Breast epithelium (tissue), 4 donors: ENCODE data around the gene GADL1. TPM values are rescaled to one million over a fixed set of nuclear protein-coding genes. Genes with fewer than 3 reads are reported as not detected.

ENCODE experiments used
- DNase-seq, 2 donors: peaks; one replicate each; pipeline ENCODE4 v3.0.0-alpha.2; 2019; ENCODE audit warnings: low spot score in 2 of 2
- H3K27ac ChIP-seq, 2 donors: fragments of 200-600 bp; sonication (generic) in 1 of 2; one replicate each; pipeline ENCODE4 v1.5.1; 2016 to 2019; ENCODE audit warnings: mild to moderate bottlenecking in 1 of 2
- H3K27me3 ChIP-seq, 2 donors: fragments of 200-600 bp; sonication (generic) in 1 of 2; one replicate each; pipeline versions ENCODE4 v1.5.1 to v1.6.0; 2017 to 2019; ENCODE audit warnings: control low read depth in 1 of 2, mild to moderate bottlenecking in 1 of 2
- H3K36me3 ChIP-seq: fragments of 200-600 bp; one replicate; pipeline ENCODE4 v1.5.1; 2019
- H3K4me1 ChIP-seq, 2 donors: fragments of 200-600 bp; sonication (generic); one replicate each; pipeline ENCODE4 v1.5.1; 2016 to 2019; ENCODE audit warnings: control low read depth in 1 of 2
- H3K4me3 ChIP-seq, 3 donors: fragments of 200-600 bp; sonication (generic); 1 replicate in 2 of 3; 2 replicates in 1 of 3; pipeline ENCODE4 v1.5.1; 2016 to 2019; ENCODE audit warnings: mild to moderate bottlenecking in 3 of 3, moderate library complexity in 2 of 3
- H3K9me3 ChIP-seq, 2 donors: fragments of 200-600 bp; sonication (generic) in 1 of 2; one replicate each; pipeline ENCODE4 v1.5.1; 2016 to 2019; ENCODE audit warnings: control low read depth in 1 of 2
- POLR2A ChIP-seq: fragments of 450-650 bp; IDR thresholded peaks from one replicate; pipeline ENCODE4 v1.6.1; 2016; ENCODE audit warnings: antibody characterized with exemption, mild to moderate bottlenecking, moderate library complexity
- POLR2AphosphoS5 ChIP-seq, 3 donors: sonication (generic); formaldehyde crosslinking; IDR thresholded peaks; one replicate each; pipeline ENCODE4 v1.6.1; 2017; ENCODE audit warnings: antibody characterized with exemption in 3 of 3
- intact Hi-C: fragments of 100-400 bp; cut with DNase I; formaldehyde crosslinking; loops from one replicate; pipeline ENCODE4 v1.15.1; 2023; ENCODE audit warnings: low total_unique reads
- total RNA-seq, 3 donors: library from RNA; depleted of rRNA; stranded (reverse); fragments of >200 nt; gene quantifications; one replicate each; pipeline ENCODE4 v1.1.0, GENCODE V29; 2016
- TF ChIP-seq, protein P1 (sequence below), 3 donors: fragments of 450-650 bp; IDR thresholded peaks; one replicate each; pipeline ENCODE4 v1.5.1; 2016 to 2017; ENCODE audit warnings: antibody characterized with exemption in 3 of 3, mild to moderate bottlenecking in 3 of 3, moderate library complexity in 3 of 3

Gene GADL1
- total RNA-seq, 3 donors from 2014 or later, result not detected

DNA sequence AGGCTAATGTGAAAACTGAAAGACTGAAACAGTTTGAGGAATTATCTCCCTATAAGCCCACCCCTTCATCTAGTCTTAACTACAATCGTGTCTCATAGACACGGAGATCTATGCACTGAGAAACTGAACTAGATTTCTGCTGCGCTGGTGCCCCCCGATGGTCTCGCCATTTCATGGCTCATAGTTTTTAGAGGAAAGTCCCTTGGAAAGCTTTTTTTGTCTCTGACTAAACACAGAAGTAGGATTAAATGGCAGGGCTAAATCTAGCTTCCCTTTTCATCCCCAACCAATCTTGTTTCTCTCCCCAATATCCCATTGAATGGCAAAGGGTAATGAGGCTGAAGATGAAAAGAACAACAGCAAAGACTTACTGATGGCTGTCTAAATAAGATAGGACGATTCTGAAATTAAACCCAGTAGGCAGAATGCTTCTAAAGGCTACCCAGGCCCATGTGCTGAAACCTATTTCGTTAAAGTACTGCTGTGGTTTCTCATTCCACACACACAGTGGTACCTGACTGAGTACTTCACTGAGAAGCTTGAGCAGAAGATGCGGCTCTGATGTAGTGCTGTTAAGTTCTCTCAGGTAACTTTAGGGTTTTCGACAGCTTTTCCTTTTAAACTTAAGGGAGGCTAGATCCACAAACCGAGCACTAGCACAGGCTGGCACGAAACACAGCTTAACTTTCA, 142.7 kb downstream of the GADL1 start:
- intact Hi-C loops, result no loop called here
- H3K27ac ChIP-seq, result no peak overlapping the region
- no peak overlapping the region for H3K4me3 ChIP-seq
- H3K27me3 ChIP-seq, result no peaks in the 10 kb centered on the region
- no peaks in the 10 kb centered on the region for H3K36me3 ChIP-seq
- no peaks in the 10 kb centered on the region for H3K4me1 ChIP-seq
- no peak for DNase-seq
- TF ChIP-seq POLR2AphosphoS5 (IDR thresholded peaks at IDR 0.05) (no peak), POLR2A (no peak)
- TF ChIP-seq, protein P1, sequence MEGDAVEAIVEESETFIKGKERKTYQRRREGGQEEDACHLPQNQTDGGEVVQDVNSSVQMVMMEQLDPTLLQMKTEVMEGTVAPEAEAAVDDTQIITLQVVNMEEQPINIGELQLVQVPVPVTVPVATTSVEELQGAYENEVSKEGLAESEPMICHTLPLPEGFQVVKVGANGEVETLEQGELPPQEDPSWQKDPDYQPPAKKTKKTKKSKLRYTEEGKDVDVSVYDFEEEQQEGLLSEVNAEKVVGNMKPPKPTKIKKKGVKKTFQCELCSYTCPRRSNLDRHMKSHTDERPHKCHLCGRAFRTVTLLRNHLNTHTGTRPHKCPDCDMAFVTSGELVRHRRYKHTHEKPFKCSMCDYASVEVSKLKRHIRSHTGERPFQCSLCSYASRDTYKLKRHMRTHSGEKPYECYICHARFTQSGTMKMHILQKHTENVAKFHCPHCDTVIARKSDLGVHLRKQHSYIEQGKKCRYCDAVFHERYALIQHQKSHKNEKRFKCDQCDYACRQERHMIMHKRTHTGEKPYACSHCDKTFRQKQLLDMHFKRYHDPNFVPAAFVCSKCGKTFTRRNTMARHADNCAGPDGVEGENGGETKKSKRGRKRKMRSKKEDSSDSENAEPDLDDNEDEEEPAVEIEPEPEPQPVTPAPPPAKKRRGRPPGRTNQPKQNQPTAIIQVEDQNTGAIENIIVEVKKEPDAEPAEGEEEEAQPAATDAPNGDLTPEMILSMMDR (IDR thresholded peaks at IDR 0.05), result no peak
- H3K9me3 ChIP-seq, result no peaks in the 10 kb centered on the region

DNA sequence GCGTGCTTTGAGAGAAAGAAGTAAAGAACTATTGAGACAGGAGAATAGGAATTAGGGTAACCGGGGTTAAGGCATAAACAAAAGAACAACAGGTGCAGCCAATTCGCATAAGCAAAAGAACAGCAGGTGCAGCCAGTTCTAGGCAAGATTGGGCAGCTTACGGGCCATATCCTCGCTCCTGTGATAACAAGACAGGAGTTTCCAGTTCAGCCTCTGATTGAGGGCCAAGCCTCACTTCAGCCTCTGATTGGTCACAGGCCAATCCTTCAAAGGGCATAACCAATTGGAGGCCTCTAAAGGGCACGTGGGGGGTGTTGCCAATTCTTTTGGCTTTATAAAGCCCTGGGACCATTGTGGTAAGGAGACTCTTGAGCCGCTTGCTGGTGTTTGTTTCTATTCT, 143.5 kb downstream of the GADL1 start:
- no peak overlapping the region for H3K4me3 ChIP-seq
- no peaks in the 10 kb centered on the region for H3K36me3 ChIP-seq
- no peak for TF ChIP-seq POLR2A
- no peak for TF ChIP-seq POLR2AphosphoS5 (IDR thresholded peaks at IDR 0.05)
- no peak for DNase-seq
- no peaks in the 10 kb centered on the region for H3K4me1 ChIP-seq
- H3K9me3 ChIP-seq, result no peaks in the 10 kb centered on the region
- H3K27me3 ChIP-seq, result no peaks in the 10 kb centered on the region
- intact Hi-C loops, result no loop called here
- no peak overlapping the region for H3K27ac ChIP-seq

DNA sequence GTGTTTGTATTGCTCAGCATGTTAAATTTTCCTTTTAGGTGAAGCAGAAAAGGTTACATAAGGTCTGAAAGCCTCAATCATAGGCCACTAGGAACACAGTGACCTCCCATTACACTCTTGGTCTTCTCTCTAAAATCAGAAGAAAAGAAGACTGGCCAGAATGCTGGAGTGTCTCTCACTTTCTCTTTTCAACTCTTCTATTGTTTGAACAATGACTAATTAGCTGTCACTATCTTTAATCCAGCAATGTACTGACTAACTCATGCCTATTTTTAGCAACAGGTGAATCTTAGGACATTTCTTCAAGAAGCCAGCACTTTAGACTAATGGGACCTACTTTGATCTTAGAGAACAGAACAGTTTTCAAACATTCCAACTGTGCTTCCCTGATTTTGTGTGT, 145.2 kb downstream of the GADL1 start:
- Histone ChIP-seq H3K27me3 (no peaks in the 10 kb centered on the region), H3K4me3 (no peak overlapping the region), H3K27ac (no peak overlapping the region), H3K36me3 (no peaks in the 10 kb centered on the region), H3K9me3 (no peaks in the 10 kb centered on the region), H3K4me1 (no peaks in the 10 kb centered on the region)
- TF ChIP-seq POLR2AphosphoS5 (IDR thresholded peaks at IDR 0.05), result no peak
- no peak for TF ChIP-seq POLR2A
- TF ChIP-seq, protein P1 (IDR thresholded peaks at IDR 0.05), result no peak
- intact Hi-C loops, result no loop called here
- no peak for DNase-seq

DNA sequence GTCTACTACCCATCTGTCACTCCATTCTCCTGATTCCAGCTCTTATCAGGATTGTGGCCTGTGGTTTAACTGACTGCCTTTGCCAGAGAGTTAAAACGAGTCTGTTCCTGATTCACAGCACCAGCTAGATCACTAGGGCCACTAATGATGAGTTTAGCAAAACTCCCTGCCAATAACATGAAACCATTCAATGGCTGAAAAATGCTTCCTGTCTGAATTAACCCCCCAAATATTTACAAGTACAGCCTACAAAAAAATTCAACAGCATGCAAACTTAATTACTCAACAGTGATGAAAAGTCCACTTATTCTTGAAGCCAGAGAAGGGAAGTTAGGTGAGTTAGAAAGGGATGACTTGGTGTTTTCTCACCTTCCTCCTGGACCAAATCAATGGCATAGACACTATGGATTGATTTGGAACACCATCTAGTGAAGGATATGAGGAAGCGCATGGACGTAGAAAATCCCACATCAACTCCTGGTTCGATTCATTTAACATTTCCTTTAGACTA, 146.6 kb downstream of the GADL1 start:
- H3K27ac ChIP-seq, result no peak overlapping the region
- H3K4me3 ChIP-seq, result no peak overlapping the region
- H3K9me3 ChIP-seq, result no peaks in the 10 kb centered on the region
- no peaks in the 10 kb centered on the region for H3K36me3 ChIP-seq
- intact Hi-C loops, result no loop called here
- DNase-seq, result no peak
- TF ChIP-seq, protein P1 (IDR thresholded peaks at IDR 0.05), result peak in 1 of 3 donors; percentile 16
- TF ChIP-seq POLR2AphosphoS5 (IDR thresholded peaks at IDR 0.05) (no peak), POLR2A (no peak)
- no peaks in the 10 kb centered on the region for H3K4me1 ChIP-seq
- H3K27me3 ChIP-seq, result no peaks in the 10 kb centered on the region

DNA sequence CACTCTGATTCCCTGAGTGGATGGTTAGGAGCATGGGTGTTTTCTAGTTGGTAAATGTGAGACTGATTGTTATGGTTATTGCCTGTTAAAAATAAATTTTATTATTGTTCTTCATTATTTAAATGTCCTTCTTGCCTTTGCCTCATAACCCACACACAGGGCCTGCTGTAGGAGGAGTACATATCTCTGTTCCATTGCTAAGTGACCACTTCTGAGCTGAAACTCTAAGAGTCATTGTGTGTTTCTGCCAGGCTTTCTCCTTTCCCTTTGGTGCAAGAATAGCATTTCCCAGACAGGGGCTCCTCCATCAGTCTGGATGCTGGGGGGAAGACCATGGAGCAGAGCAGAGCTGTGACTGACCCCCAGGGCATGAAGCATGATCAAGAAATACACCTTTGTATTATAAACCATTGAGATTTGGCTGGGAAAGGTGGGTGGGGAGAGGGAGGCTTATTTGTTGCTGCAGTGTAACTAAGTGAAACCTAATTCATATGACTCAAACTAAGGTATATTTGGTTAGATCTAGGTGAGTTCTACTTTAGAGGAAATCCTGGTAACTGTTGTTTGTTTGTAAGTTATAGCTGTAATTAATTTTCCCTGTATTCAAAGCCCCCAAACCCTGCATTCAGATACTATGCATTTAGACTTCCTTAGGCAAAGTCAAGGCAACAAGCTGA, 150.7 kb downstream of the GADL1 start:
- no peaks in the 10 kb centered on the region for H3K9me3 ChIP-seq

More for the DNA sequence above, 150.7 kb downstream of the GADL1 start:
- TF ChIP-seq, protein P1 (IDR thresholded peaks at IDR 0.05), result no peak
- no peak for TF ChIP-seq POLR2AphosphoS5 (IDR thresholded peaks at IDR 0.05)
- no peak for TF ChIP-seq POLR2A
- no peak overlapping the region for H3K4me3 ChIP-seq
- no peak for DNase-seq
- no peaks in the 10 kb centered on the region for H3K27me3 ChIP-seq
- no peaks in the 10 kb centered on the region for H3K4me1 ChIP-seq
- no peak overlapping the region for H3K27ac ChIP-seq
- no peaks in the 10 kb centered on the region for H3K36me3 ChIP-seq
- intact Hi-C loops, result no loop called here
